Measurements from ENCODE around the gene OLIG2.

OLIG2 gene

DNA sequence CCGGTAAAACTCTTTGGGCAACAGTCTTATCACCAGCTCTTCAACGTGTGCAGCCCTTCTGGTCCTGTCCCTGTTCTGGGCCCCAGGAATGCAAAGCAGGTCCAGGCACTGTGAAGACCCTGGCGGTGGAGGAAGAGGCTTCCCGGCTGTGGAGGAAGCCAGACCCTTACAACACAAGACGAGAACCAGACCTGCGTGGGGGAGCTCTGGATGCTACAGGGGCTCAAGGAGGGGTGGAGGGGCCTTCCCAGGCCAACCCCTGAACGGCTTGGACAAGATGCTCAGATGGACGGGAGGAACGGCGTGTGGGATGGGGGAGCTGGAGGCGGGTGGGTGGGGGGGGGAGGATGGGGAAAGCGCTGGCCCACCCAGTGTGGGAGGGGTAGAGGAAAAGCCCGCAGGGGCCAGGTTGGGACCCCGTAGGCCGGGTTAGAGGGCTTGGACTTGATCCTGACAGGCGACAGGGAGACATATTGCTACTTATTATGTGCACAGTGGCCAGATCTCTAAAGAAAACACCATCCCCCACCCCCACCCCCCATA lies 5.1 kb upstream of the OLIG2 start:
- DNase-seq = no peak

DNA sequence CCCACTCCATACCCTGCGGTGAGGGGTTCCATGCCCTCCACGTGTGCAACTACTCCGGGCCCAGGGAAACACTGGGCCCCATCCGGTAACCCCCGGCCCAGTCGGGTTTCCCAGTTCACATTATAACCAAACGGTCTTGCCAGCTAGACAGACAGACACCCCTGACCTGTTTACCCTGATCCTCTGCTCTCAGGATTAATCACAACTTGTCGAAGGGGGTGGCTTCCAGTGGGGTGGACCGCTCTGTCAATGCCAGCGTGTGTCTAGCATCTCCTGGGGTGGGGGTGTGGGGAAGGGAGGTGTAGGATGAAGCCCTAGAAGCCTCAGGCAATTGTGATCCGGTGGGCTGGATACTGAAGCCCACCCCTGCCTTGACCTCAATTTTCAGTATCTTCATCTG lies 4.6 kb upstream of the OLIG2 start:
- DNase-seq = no peak

DNA sequence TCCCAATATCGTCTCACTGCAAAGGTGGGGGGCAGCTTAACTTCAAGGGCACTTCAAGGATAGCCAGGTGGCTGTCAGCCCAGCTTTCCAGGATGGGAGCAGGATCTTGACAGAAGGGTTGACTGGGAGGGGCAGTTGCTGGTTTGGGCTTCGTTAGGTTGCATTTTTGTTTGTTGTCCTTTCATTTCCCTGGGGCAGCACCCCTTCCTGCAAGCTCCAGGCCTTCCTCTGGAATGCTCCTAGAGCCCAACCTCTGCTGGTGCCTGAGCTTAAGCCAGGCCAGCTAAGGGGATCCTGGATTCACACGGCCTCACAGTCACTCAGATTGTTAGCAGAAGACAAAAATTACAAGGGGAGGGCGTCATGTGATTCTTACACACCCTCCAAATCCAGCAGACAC lies 4.1 kb upstream of the OLIG2 start:
- no peak for DNase-seq

DNA sequence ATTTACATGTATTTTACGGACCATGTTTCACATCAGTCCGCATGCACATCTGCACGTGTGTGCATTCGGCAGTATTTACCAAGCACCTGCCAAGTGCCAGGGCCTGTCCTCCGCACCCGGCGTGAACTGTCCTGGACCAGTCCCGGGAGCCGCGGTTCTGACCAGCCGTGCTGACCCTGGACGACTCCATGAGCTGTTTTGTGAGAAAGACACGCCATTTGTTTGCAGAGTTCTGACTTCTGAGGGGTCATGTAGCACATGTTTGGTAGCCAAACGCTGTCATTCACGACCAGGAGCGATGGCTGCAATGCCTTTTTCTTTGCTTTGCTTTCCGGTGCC lies 3.3 kb upstream of the OLIG2 start:
- no peak for DNase-seq

DNA sequence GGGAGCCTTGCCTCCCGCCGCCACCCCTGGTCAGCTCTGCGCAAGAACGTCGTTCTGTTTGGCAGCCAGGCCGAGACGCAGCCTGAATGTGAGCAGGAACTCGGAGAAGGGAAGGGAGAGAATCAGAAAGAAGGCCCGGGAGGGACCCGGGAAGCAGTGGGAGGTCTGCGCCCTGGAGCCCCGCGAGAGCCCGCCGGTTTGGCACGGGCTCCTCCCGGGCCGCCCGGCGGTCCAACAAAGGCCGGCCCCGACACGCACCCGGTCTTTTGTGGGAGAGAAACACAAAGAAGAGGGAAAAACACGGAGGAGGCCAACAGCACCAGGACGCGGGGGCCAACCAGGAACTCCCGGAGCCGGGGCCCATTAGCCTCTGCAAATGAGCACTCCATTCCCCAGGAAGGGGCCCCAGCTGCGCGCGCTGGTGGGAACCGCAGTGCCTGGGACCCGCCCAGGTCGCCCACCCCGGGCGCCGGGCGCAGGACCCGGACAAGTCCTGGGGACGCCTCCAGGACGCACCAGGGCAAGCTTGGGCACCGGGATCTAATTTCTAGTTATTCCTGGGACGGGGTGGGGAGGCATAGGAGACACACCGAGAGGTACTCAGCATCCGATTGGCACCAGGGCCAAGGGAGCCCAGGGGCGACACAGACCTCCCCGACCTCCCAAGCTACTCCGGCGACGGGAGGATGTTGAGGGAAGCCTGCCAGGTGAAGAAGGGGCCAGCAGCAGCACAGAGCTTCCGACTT lies 2.7 kb upstream of the OLIG2 start:
- no peak for DNase-seq

DNA sequence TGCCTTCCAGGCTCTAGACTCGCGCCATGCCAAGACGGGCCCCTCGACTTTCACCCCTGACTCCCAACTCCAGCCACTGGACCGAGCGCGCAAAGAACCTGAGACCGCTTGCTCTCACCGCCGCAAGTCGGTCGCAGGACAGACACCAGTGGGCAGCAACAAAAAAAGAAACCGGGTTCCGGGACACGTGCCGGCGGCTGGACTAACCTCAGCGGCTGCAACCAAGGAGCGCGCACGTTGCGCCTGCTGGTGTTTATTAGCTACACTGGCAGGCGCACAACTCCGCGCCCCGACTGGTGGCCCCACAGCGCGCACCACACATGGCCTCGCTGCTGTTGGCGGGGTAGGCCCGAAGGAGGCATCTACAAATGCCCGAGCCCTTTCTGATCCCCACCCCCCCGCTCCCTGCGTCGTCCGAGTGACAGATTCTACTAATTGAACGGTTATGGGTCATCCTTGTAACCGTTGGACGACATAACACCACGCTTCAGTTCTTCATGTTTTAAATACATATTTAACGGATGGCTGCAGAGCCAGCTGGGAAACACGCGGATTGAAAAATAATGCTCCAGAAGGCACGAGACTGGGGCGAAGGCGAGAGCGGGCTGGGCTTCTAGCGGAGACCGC lies 2.0 kb upstream of the OLIG2 start:
- peak; percentile 20 for DNase-seq

DNA sequence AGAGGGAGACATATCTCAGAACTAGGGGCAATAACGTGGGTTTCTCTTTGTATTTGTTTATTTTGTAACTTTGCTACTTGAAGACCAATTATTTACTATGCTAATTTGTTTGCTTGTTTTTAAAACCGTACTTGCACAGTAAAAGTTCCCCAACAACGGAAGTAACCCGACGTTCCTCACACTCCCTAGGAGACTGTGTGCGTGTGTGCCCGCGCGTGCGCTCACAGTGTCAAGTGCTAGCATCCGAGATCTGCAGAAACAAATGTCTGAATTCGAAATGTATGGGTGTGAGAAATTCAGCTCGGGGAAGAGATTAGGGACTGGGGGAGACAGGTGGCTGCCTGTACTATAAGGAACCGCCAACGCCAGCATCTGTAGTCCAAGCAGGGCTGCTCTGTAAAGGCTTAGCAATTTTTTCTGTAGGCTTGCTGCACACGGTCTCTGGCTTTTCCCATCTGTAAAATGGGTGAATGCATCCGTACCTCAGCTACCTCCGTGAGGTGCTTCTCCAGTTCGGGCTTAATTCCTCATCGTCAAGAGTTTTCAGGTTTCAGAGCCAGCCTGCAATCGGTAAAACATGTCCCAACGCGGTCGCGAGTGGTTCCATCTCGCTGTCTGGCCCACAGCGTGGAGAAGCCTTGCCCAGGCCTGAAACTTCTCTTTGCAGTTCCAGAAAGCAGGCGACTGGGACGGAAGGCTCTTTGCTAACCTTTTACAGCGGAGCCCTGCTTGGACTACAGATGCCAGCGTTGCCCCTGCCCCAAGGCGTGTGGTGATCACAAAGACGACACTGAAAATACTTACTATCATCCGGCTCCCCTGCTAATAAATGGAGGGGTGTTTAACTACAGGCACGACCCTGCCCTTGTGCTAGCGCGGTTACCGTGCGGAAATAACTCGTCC lies 1.3 kb upstream of the OLIG2 start:
- DNase-seq = peak; percentile 22

DNA sequence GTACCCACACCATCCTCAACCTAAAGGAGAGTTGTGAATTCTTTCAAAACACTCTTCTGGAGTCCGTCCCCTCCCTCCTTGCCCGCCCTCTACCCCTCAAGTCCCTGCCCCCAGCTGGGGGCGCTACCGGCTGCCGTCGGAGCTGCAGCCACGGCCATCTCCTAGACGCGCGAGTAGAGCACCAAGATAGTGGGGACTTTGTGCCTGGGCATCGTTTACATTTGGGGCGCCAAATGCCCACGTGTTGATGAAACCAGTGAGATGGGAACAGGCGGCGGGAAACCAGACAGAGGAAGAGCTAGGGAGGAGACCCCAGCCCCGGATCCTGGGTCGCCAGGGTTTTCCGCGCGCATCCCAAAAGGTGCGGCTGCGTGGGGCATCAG lies 638 bp upstream of the OLIG2 start:
- DNase-seq = no peak

DNA sequence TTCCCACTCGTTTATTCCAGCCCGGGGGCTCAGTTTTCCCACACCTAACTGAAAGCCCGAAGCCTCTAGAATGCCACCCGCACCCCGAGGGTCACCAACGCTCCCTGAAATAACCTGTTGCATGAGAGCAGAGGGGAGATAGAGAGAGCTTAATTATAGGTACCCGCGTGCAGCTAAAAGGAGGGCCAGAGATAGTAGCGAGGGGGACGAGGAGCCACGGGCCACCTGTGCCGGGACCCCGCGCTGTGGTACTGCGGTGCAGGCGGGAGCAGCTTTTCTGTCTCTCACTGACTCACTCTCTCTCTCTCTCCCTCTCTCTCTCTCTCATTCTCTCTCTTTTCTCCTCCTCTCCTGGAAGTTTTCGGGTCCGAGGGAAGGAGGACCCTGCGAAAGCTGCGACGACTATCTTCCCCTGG lies 716 bp downstream of the OLIG2 start:
- DNase-seq = no peak

DNA sequence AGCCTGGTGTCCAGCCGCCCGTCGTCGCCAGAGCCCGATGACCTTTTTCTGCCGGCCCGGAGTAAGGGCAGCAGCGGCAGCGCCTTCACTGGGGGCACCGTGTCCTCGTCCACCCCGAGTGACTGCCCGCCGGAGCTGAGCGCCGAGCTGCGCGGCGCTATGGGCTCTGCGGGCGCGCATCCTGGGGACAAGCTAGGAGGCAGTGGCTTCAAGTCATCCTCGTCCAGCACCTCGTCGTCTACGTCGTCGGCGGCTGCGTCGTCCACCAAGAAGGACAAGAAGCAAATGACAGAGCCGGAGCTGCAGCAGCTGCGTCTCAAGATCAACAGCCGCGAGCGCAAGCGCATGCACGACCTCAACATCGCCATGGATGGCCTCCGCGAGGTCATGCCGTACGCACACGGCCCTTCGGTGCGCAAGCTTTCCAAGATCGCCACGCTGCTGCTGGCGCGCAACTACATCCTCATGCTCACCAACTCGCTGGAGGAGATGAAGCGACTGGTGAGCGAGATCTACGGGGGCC lies 1.2 kb downstream of the OLIG2 start:
- DNase-seq = no peak

DNA sequence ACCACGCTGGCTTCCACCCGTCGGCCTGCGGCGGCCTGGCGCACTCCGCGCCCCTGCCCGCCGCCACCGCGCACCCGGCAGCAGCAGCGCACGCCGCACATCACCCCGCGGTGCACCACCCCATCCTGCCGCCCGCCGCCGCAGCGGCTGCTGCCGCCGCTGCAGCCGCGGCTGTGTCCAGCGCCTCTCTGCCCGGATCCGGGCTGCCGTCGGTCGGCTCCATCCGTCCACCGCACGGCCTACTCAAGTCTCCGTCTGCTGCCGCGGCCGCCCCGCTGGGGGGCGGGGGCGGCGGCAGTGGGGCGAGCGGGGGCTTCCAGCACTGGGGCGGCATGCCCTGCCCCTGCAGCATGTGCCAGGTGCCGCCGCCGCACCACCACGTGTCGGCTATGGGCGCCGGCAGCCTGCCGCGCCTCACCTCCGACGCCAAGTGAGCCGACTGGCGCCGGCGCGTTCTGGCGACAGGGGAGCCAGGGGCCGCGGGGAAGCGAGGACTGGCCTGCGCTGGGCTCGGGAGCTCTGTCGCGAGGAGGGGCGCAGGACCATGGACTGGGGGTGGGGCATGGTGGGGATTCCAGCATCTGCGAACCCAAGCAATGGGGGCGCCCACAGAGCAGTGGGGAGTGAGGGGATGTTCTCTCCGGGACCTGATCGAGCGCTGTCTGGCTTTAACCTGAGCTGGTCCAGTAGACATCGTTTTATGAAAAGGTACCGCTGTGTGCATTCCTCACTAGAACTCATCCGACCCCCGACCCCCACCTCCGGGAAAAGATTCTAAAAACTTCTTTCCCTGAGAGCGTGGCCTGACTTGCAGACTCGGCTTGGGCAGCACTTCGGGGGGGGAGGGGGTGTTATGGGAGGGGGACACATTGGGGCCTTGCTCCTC lies 1.9 kb downstream of the OLIG2 start:
- no peak for DNase-seq

DNA sequence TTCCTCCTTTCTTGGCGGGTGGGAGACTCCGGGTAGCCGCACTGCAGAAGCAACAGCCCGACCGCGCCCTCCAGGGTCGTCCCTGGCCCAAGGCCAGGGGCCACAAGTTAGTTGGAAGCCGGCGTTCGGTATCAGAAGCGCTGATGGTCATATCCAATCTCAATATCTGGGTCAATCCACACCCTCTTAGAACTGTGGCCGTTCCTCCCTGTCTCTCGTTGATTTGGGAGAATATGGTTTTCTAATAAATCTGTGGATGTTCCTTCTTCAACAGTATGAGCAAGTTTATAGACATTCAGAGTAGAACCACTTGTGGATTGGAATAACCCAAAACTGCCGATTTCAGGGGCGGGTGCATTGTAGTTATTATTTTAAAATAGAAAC lies 2.5 kb downstream of the OLIG2 start:
- DNase-seq = no peak

DNA sequence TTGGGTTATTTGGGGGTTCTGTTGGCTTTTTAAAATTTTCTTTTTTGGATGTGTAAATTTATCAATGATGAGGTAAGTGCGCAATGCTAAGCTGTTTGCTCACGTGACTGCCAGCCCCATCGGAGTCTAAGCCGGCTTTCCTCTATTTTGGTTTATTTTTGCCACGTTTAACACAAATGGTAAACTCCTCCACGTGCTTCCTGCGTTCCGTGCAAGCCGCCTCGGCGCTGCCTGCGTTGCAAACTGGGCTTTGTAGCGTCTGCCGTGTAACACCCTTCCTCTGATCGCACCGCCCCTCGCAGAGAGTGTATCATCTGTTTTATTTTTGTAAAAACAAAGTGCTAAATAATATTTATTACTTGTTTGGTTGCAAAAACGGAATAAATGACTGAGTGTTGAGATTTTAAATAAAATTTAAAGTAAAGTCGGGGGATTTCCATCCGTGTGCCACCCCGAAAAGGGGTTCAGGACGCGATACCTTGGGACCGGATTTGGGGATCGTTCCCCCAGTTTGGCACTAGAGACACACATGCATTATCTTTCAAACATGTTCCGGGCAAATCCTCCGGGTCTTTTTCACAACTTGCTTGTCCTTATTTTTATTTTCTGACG lies 3.1 kb downstream of the OLIG2 start:
- DNase-seq = peak; percentile 22

DNA sequence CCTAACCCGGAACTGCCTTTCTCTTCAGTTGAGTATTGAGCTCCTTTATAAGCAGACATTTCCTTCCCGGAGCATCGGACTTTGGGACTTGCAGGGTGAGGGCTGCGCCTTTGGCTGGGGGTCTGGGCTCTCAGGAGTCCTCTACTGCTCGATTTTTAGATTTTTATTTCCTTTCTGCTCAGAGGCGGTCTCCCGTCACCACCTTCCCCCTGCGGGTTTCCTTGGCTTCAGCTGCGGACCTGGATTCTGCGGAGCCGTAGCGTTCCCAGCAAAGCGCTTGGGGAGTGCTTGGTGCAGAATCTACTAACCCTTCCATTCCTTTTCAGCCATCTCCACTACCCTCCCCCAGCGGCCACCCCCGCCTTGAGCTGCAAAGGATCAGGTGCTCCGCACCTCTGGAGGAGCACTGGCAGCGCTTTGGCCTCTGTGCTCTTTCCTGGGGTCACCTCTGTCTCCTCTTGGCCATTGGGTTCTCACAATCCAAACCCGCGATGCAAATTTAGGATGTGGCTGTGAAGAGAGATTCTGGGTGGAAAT lies 3.7 kb downstream of the OLIG2 start:
- DNase-seq = no peak

DNA sequence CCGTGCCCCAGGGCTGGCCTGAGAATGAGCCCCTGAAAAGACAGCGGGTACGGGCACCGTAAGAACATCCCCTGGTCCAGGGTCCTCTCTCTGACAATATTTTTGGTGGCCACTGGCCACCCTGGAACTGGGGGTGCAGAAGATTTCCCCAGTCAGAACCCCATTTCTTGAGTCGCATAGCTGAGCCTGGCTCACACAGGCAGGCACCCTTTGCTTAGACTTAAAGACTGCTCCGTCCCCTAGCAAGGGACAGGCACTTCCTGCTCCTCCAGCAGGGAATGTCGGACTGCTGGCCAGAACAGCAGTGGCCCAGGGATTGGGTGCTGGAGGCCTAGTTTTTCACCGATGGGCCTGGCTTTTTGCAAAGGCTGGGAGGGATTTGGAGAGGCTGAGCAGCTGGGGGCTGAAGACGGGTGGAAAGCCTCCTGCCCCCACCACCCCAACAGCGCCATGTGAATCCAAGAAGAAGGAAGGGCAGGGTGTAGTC lies 4.3 kb downstream of the OLIG2 start:
- no peak for DNase-seq

DNA sequence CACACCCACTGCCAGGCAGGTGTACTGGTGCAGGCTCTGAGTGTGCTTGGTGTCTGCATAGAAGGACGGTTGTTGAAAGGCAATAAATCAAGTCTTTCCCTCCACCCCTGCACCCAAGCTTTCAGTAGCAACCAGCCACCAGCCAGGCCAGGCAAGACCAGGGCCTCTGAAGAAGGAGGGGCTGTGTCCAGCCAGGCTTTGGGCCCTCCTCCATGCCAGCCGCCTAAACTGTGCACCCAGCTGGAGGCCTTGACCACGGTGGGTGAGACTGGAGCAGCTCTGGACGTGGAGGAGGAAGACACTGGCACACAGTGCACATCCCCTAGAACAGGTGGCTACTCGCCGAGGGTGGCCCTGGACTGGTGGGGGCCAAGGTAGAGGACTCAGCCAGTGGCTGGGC lies 4.9 kb downstream of the OLIG2 start:
- no peak for DNase-seq

DNA sequence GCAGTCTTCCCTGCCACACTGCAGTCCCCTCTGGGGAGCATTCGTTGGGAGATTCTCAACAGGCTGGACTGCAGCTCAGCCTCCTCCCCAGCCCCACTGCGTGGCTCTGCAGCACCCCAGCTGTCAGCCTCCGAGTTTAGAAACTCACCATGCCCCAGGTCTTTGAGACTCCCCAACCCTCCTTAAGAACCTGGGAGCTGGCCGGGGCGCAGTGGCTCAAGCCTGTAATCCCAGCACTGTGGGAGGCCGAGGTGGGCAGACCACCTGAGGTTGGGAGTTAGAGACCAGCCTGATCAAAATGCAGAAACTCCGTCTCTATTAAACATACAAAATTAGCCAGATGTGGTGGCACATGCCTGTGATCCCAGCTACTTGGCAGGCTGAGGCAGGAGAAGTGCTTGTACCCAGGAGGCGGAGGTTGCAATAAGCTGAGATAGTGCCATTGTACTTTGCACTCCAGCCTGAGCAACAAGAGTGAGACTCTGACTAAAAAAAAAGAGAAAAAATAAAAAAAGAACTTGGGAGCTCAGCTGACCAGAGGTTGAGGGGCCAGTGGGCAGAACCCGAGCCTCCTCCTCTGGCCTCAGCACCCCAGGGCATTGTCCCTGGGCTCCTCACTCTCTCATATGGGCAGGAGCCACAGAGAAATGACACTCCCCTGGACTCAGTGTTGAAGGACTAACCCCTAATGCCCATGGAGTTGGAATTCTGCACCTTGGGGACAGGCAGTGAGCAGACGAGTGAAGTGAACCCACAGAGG lies 5.6 kb downstream of the OLIG2 start:
- no peak for DNase-seq

DNA sequence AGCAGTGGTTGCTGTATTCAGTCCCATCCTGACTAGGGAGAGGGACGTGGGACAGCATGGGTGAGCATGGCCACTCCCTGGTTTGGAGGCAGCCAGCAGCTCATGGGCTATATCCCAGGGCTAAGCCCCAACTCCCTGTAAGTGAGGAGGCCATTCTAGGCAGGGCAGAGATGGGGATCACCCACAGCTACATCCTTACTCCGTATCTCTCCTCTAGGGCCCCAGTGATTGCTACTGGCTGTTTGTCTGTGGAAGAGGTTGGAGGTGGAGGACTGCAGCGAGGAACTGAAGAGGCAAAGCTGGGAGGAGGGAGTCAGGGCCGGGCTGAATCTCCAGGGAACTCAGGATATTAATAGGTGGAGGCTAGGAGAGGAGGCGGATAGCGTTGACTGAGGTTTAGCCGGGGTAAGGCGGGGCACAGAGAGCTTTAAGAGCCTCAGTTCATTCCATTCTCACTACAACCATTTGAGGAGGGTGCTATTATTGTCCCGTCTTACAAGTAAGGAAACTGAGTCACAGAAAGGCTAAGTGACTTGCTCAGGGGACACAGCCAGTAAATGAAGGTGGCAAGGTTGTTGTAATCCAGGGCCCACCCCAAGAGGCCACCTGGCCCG lies 6.8 kb downstream of the OLIG2 start:
- no peak for DNase-seq

DNA sequence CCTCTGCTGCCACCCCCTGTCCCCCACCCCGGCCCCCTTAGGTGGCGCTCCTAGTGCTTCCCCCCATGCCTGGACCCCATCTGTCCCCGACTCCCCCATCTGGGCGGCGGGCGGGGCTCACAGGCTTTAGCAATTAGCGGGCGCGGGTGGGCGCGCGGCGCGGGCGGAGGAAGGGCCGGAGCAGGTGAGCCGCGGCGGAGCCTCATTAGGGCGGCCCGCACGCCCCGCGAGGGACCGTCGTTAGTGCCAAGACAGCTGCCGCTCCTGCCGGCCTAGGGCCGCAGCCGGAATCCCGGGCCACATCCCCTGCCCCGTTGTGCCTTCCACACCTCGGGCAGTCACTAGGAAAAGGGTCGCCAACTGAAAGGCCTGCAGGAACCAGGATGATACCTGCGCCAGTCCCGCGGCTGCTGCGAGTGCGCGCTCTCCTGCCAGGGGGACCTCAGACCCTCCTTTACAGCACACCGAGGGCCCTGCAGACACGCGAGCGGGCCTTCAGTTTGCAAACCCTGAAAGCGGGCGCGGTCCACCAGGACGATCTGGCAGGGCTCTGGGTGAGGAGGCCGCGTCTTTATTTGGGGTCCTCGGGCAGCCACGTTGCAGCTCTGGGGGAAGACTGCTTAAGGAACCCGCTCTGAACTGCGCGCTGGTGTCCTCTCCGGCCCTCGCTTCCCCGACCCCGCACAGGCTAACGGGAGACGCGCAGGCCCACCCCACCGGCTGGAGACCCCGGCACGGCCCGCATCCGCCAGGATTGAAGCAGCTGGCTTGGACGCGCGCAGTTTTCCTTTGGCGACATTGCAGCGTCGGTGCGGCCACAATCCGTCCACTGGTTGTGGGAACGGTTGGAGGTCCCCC lies 7.6 kb downstream of the OLIG2 start:
- DNase-seq = no peak

All from MV-4-11 (cell line).